ENCODE measurements around the gene GVQW3. TPM values are rescaled to one million over a fixed set of nuclear protein-coding genes. Genes with fewer than 3 reads are reported as not detected.

GVQW3 gene
- 5.0 TPM for polyA plus RNA-seq (ENCODE audit: insufficient read length)

DNA sequence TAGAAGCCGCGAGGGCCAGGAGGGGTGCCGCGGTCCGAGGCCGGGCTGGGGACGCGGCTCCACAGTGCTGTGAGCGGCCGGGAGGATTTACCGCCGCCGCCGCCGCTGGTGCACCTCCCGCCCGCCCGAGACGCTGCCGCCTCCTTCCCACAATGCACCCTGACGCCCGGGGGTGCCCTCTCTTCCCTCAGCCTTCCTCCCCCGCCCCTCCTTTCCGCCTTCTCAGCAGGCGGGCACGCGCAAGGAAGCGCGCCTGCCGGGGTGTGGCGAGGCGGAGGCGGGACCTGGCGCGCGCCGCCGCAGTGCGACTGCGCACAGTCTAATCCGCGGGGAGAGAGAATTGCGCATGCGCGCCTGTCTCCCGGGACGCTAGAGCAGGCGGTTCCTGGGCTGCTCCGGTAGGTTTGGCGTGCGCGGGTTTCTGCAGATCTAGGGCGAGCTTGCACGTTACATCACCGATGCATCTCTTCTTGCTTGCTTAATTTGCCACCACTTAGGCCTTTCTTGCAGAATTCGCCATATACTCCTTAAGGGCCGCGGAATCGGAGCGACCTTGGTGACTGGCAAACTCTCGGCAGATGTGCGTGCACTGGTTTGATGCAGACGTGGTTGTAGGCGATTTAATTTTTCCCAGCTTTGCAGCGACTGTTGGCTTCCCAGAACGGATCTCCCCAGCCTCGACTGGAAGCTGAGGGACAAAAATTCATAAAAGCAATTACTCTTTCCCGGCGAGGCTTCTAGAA is at the start of gene GVQW3, which contains the start of gene THAP12:
GVQW3 (plus strand) TSS at position 347 of the 743 bp plus-strand sequence. CDS start 506 bp downstream, outside the sequence.
THAP12 (minus strand) TSS at position 156 of the 743 bp plus-strand sequence. CDS start 296 bp downstream, outside the sequence.
- DNase-seq: peak; percentile 99

DNA sequence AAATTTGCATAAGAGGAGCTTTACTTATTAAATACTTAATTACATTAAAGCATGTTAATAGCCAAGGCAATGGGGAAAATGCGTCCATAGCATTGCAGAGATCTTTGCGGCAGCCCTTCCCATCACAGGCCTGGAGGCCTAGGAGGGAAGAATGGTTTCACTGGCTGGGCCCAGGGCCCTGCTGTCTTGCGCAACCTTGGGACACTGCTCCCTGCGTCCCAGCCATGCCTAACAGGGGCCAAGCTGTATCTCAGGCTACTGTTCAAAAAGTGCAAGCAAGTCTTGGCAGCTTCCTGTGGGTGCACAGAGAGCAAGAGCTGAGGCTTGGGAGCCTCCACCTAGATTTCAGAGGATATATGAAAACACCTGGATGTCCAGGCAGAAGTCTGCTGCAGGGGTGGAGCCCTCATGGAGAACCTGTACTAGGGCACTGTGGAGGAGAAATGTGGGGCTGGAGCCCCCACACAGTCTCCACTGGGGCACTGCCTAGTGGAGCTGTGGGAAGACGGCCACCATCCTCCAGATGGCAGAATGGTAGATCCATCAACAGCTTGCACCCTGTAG is 46.2 kb upstream of the GVQW3 start:
- DNase-seq: no peak

DNA sequence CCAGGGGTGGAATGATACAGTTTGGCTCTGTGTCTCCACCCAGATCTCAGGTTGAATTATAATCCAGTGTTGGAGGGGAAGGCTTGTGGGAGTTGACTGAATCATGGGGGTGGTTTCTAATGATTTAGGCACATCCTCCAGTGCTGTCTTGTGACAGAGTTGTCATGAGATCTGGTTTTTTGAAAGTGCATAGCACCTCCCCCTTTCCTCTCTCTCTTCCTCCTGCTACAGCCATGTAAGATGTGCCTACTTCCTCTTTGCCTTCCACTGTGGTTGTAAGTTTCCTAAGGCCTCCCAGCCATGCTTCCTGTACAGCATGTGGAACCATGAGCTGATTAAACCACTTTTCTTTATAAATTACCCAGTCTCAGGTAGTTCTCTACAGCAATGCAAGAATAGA is 45.3 kb upstream of the GVQW3 start:
- DNase-seq: no peak

DNA sequence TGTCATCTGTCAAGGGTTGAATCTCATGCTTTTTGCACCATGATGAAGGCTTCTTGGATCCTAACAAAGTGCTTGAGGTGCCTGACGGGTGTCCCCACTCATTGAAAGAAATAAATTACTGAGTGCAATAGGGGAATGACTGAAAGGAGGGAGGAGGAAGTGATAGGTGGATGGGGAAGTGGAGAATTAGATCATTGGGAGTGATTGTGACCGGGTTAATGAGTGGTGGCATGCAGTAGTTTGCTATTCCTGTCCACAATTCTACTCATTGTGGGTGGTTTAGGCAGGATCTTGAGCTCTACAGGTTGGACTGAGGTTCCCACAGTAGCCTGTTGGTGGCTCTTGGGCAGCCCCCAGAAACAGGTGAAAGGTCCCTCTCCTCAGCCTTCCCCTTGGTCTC is 44.5 kb upstream of the GVQW3 start:
- DNase-seq: no peak

DNA sequence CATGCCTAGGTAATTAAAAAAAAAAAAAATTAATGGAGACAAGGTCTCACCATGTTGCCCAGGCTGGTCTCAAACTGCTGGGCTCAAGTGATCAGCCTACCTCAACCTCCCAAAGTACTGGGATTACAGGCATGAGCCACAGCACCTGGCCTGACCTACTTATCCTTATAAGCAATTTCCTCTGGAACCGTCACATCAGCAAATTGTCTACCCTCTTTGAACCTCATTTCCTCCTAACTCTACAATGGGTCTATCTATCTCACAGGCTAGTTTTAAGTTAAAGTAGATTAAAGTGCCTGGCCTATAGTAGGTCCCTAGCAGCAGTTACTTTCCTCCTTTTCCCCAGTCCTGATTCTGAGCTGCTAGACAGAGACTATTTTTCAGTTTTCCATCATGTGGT is 43.7 kb upstream of the GVQW3 start:
- no peak for DNase-seq

DNA sequence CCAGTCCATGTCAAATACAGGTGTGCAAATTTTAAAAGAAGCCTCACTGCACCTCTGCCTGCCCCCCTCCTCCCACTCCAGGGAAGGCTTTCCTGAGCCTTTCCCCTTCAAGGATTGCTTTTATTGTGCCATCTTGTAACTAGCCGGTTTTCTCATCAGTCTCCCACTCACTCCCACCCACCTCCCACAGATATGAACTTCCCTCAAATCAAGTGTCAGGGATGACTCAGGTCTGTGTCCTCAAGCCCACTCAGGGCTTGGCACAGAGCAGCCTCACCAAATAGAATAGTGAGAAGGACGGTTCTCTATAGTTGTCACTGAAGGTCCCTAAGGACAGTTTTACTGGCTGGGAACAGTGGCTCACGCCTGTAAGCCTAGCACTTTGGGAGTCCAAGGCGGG is 43.2 kb upstream of the GVQW3 start:
- DNase-seq: no peak

DNA sequence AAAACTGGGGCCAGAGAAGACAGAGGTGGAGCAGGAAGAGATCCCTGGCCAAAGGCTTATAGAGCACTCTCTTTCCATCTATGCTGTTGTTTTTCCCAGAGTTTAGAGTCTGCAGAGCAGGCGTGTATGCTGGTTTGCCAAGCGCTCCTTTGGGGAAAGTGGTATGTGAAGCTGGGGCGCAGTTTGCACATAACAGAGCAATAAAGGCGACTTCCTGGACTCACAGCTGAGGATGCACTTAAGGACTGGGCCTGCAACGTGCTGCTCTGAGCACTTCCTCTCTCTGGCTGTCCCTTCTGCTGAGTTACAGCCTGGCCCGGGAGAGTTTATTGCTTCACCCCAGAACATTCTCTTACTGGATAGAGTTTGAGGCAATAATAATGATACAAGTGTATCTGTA is 41.9 kb upstream of the GVQW3 start:
- DNase-seq: peak; percentile 93

DNA sequence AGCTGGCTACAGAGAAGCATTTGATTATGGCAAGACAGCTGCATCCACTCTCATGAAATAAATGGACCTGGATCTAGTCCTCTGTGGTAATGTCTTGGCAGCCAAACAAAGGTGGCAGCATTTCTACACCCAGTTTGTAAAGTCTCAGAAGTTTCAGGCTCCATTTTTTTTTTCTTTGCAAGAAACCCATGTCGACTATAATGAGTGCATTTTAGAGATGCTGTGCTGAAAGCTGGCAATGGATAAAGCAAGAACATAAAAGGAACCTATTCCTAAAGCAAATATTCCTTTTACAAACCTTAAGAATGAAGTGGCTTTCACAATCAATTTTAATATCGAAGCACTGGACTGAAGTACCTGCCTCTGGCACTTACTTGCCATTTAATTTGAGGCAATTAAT is 33.7 kb upstream of the GVQW3 start:
- DNase-seq: no peak

DNA sequence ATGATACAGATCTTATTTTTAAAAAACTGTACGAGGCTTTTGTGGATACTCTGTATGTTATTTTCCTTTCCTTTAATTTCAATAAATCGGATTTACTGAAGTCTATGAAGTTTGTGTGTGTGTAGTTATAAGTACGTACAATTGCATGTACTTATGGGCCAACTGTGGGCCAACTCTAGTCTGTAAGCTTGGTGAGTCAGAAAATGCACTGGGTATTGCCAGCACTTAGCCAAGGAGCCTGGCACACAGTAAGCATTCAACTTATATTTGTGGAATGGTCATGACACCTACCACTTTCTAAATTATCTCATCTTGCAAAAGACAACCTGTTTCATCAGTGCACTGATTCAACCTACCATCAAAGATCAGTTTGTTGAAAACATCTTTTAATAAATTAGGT is 32.8 kb upstream of the GVQW3 start:
- no peak for DNase-seq

DNA sequence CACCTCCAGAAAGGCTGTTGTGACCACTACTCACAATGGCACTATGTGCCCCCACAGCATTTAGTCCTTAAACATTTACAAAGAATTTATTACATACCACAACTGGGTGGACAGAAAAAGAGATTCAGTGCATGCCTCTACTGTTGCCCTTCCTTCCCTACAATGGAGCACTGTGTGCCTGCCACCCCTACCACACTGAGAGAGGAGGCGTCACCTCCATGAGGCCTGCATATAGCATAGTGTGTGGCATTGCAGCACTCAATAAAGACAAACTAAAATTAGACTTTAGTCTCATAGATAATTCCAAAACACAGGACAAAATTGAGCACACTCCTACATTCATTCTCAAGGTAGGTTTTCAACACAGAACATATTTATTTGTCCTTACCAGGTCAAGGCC is 26.0 kb upstream of the GVQW3 start:
- no peak for DNase-seq

DNA sequence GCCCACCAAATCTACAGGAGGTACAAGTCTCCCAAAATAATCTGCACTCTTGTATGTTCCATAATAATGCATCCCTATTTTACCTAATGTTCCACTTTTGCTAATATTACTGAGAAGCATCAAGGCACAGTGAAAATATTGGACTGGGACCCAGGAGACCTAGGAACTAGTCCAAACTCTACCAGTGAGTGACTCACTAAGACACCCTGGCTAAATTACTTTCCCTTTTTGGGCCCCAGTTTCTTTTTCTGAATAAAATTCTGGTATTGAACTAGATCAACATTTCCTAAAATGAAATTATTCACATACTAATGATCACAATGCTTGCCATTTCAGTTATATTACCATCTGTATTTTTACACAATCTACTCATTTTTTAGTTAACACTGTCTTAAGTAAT is 19.7 kb upstream of the GVQW3 start:
- no peak for DNase-seq

DNA sequence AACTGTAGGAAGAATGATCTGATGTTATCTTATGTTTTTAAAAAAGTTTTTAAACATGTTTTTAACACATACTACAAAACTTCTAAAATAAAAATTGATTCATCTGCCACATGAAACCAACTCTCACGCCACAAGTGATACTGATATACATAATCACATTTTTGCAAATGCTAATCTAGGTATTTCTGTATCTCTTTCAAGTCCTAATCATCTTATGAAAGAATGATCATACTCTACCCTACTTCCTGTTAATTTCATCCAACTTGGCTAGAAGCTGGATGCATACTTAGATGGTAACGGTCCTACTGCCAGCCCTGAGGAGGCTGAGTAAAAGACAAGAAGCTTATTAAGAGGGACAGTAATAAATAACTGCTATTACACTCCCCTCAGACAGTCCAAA is 19.3 kb upstream of the GVQW3 start:
- no peak for DNase-seq

DNA sequence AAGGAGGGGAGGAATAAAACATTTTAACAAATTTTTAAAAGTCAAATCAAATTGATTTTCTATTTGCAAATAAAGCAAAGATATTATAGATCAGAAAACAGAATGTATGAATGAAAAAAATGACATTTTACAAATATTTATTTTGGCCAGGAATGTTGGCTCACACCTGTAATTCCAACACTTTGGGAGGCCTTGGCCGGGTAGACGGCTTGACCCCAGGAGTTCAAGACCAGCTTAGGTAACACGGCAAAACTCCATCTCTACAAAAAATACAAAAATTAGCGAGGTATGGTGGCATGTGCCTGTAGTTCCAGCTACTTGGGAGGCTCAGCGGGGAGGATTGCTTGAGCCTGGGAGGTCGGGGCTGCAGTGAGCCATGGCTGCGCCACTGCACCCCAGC is 18.4 kb upstream of the GVQW3 start:
- DNase-seq: no peak

DNA sequence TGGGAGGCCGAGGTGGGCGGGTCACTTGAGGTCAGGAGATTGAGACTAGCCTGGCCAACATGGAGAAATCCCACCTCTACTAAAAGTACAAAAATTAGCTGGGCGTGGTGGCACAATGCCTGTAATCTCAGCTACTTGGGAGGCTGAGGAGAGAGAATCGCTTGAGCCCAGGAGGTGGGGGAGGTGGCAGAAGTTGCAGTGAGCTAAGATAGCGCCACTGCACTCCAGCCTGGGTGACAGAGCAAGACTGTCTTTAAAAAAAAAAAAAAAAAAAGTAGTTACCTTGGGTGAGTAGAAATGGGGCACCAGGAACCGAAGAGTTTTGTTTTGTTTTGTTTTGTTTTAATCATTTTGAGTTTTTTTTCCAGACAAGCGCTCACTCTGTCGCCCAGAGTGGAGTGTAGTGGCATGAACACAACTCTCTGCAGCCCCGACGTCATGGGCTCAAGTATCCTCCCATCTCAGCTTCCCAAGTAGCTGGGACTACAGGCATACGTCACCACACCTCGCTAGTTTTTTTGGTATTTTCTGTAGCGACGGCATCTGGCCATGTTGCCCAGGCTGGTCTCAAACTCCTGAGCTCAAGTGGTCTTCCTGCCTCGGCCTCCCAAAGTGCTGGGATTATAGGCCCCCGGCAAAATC is 16.0 kb upstream of the GVQW3 start:
- DNase-seq: no peak

DNA sequence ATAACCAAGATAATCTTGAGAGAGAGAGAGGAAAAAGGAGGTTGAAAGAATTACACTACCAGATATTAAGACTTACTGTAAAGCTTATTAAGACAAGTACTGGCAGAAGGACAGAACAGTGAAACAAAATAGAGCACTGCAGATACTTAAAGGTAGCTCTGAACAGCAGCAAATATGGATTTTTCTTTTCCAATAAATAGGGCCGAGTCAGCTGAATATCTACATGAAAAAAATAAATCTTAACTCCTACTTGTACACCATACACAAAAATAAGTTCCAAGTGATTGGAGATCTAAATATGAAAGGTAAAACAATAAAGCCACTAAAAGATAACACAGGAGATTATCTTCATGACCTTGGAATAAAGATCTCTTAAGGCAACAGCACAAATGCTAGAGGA is 12.6 kb upstream of the GVQW3 start:
- DNase-seq: no peak

DNA sequence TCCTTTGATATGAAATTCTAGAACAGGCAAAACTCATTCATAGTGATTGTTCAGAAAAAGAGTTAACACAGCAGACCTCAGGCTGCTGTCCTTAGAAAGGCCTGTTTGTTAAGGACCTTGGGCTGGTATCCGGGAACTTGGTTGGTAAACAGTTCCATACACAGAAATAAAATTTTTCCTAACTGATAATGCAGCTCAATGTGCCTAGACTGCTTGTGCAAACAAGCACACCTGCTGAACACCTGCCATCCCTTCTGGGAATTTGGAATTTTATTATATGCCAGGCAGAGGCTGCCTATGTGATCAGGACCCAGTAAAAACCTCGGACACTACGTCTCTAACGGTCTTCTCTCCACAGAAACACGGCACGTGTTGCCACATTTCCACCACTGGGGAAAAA is 11.7 kb upstream of the GVQW3 start:
- no peak for DNase-seq

DNA sequence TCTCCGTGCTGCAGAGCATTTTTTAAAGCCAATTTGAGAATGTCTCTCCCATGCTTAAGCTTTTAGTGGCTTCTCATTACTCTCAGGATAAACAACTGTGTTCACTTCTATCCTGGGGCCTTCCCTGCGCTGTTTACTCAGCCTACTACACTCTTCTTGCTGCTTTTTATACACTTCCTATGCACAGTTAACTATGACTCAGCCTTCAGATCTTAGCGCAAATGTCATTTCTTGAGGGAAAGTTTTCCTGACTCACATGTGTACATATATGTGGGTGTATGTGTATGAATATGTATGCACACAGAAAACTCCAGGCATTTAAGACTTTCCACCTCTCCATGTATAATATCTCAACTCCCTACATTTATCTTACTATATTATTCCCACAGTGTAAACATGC is 10.0 kb upstream of the GVQW3 start:
- no peak for DNase-seq

DNA sequence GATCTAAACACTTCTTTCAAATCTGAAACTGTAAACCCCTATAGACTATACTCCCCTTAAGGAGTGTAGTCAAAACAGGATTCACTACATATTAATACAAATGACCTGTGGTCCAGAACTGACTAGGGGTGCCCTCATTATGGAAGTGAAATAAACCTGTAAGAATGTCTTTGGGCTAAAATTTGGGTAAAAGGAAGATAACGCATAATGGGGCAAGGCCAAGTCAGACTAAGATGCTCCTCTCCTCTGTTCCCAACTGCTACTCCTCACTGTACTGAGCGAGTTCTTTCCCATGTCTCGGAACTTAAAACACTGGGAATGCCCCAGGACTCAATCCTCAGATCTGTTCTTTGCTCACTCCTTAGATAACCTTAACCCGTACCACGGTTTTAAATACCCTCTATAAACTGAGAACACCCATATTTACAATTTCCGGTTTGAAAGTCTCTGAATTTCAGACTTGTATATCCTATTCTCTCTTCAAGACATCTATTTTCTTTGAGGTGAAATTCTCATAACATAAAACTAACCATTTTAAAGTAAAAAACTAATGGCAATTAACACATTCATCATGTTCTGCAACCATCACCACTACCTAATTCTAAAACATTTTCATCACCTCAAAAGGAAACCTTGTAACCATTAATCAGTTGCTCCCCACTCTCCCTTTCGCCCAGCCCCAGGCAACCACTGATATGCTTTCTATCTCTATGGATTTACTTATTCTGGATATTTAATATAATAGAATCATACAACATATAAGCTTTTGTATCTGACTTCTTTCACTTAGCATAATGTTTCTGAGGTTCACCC is 4.2 kb upstream of the GVQW3 start:
- no peak for DNase-seq

DNA sequence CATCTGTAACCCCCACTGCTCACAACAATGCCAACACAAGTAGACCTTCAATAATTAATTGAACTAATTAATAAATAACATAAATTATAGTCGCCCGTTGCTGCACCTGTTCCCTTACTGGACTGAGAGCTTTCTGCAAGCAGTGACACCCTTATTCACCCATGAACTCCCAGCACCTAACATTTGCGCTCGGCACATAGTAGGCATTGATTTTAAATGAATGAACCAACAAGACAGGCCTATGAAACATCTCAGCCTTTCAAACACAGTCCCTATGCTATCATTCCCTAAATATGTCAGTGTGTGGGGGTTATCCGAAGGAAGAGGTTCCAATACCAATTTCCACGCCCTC is 1.3 kb upstream of the GVQW3 start:
- no peak for DNase-seq

DNA sequence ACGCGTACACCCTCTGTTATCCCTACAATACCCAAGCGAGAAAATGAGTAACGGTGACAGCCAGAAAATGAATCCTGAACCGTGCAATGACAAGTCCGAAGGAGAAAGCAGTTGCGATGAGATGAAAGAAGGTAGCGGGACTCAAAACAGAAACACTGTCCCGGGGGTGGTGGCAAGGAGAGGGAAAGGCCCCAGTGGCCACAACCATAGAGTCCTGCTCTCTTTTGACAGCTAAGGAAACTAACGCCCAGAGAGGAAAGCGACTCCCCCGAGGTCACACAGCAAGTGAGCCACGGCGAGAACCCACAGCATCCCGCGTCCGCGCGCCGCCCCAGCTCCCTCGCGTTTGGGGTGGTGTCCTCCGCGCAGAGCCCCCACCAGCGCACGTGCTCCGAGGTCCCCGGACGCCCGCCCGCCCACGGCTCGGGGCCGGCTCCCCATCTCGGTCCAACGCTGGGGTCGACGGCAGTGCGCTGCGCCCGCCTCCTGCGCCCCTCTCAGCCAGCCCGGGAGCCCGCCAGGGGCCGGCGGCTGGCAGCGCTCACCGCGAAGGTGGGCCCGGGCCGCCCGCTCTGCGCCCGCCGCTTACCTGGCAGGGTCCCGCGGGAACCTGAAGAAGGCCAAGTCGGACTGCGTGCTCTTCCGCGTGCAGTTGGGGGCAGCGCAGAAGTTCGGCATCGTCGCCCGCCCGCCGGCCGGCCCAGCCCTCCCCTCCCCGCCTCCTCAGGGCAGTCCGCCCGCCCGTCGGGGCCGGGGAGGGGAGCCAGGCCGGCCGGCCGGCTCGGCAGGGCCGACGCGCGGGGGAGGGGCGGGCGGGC is 755 bp upstream of the GVQW3 start:
- DNase-seq: peak; percentile 42

DNA sequence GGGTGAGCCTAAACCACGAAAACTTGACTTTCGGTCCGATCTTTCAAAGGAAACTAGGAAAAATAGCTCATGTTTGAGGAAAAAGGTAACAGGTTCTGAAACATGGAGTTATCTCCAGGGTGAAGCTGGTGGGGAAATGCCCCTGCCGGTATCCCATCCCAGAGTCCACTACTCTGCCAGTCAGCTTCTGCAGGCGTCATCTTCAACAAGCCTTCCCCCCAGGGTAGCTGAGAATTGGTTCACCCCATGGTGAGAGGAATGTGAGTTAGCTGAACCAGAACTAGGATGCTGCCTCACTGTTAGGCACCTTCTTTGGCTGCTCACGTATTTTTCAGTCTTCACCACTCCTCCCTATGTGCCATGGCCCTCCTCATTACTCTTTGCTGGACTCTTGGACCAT is 1.1 kb downstream of the GVQW3 start:
- DNase-seq: no peak

DNA sequence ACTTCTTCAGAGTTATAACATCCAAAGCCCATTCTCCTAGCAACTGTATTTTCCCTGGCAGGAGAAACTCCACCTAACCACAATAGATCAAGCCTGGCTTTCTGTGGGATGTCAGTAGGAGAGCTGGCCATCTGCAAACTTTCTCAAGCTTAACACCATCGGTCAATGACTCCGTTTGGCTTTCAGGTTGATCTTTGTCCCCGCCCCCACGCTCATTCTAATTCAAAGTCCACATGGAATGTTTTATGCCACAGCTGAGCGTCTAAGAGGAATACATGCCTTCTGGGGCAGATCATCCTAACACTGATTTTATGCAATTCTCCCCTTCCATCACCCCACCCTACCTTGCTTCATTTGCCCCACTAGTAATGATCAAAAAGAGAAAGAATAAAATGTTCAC is 4.8 kb downstream of the GVQW3 start:
- DNase-seq: no peak

Measured in hindlimb muscle (tissue), 1 donor.